ENCODE measurements around the gene ZIC1. TPM values are rescaled to one million over a fixed set of nuclear protein-coding genes. Genes with fewer than 3 reads are reported as not detected.
A peak's percentile ranks its signal among the peaks of the same experiment; 100 is the strongest.

ZIC1 gene
- not detected for total RNA-seq

DNA sequence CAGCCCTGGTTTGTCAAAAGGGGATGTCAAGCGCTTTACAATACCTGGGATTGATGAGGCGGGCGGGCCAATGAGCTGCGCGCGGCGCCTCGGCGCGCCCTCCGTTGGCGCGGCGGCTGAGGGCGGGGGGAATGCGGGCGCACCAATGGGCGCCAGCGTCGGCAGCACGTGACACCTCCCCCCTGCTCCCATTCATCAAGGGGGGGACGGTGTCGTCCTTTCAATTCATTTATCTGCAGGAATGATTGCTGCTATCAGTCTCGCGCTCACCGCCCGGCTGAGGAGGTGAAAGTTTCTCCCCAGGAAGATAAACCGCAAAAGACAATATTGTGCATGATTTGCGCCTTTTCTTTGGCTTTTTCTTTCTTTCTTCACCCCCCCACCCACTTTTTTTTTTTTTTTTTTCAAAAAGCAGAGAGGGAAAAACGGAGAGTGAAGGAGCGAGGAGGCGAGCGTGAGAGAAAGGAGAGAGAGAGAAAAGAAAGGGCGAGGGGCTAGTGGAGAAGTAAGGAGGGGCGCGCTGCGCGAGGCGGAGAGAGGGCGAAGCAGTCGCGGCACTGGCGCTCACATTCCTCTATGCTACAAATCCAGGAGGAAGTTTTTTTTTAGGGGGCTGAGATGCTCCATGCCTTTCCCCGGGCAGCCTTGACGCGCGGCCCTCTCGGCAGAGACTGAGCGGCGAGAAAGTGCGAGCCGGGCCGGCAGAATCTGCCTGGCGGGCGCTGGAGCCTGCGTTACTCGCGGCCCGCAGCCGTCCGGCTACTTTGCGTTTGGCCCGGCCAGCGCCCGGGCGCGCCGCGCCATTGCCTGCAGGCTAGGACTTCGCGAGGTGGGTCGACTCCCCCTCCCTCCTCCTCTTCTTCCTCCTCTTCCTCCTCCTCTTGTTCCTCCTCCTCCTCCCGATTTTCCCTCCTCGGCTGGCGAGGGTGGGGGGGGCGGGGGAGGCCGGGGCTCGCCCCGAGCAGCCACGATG lies at the start of gene ZIC1:
ZIC1 (plus strand) TSS at position 223 of the 973 bp plus-strand sequence; CDS start at position 971, 748 bp downstream.
- Histone ChIP-seq H3K4me3 (peak within 1 kb of the TSS in 2 of 4 donors; percentile 1 to 45), H3K27ac (no peak within 1 kb of the TSS), H3K36me3 (no peaks in the 10 kb centered on the region), H3K4me1 (peaks cover 0 to 83% (median 24%) of the 10 kb centered on the region in 4 donors), H3K27me3 (peaks cover 15 to 100% of the 10 kb centered on the region in 2 donors), H3K9me3 (peaks cover 0 to 15% (median 0%) of the 10 kb centered on the region in 4 donors)
- TF ChIP-seq, protein P1, sequence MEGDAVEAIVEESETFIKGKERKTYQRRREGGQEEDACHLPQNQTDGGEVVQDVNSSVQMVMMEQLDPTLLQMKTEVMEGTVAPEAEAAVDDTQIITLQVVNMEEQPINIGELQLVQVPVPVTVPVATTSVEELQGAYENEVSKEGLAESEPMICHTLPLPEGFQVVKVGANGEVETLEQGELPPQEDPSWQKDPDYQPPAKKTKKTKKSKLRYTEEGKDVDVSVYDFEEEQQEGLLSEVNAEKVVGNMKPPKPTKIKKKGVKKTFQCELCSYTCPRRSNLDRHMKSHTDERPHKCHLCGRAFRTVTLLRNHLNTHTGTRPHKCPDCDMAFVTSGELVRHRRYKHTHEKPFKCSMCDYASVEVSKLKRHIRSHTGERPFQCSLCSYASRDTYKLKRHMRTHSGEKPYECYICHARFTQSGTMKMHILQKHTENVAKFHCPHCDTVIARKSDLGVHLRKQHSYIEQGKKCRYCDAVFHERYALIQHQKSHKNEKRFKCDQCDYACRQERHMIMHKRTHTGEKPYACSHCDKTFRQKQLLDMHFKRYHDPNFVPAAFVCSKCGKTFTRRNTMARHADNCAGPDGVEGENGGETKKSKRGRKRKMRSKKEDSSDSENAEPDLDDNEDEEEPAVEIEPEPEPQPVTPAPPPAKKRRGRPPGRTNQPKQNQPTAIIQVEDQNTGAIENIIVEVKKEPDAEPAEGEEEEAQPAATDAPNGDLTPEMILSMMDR (IDR thresholded peaks at IDR 0.05): no peak
- TF ChIP-seq POLR2A (IDR thresholded peaks at IDR 0.05) (no peak), EP300 (IDR thresholded peaks at IDR 0.05) (no peak)
- no peak for DNase-seq (ENCODE audit: low spot score in 2 of 2)
- 8 to 9% methylated on average over 78 of the region's 80 CpGs for WGBS, 2 donors

DNA sequence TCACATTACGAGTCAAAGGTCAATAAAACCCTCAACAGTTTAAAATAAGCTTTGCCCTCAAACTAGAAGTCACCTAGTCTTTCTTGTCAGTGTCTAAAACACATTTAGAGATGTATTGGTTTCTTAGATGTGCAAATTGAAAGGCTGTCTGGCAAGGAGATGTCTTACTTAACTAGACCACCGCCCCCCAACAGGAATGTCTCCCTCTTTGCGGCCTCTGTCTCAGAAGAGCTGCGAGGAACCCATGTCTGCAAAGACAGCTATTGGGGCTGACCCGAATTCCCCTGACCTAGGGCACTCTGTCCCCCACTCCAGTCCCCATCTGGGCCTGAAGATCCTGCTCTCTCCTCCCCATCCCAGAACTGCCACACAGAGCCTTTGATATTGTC lies 49.1 kb upstream of the ZIC1 start:
- H3K9me3 ChIP-seq: peaks cover 0 to 14% (median 0%) of the 10 kb centered on the region in 4 donors
- H3K36me3 ChIP-seq: no peaks in the 10 kb centered on the region
- WGBS, 2 donors: 55 to 65% methylated on average over 5 of the region's 5 CpGs
- H3K27me3 ChIP-seq: peaks cover 0 to 100% of the 10 kb centered on the region in 2 donors
- TF ChIP-seq, protein P1 (IDR thresholded peaks at IDR 0.05): no peak
- TF ChIP-seq POLR2A (IDR thresholded peaks at IDR 0.05) (no peak), EP300 (IDR thresholded peaks at IDR 0.05) (no peak)
- H3K27ac ChIP-seq: no peak overlapping the region
- no peak overlapping the region for H3K4me3 ChIP-seq
- H3K4me1 ChIP-seq: peaks cover 0 to 5% (median 0%) of the 10 kb centered on the region in 4 donors
- DNase-seq (ENCODE audit: low spot score in 2 of 2): no peak

DNA sequence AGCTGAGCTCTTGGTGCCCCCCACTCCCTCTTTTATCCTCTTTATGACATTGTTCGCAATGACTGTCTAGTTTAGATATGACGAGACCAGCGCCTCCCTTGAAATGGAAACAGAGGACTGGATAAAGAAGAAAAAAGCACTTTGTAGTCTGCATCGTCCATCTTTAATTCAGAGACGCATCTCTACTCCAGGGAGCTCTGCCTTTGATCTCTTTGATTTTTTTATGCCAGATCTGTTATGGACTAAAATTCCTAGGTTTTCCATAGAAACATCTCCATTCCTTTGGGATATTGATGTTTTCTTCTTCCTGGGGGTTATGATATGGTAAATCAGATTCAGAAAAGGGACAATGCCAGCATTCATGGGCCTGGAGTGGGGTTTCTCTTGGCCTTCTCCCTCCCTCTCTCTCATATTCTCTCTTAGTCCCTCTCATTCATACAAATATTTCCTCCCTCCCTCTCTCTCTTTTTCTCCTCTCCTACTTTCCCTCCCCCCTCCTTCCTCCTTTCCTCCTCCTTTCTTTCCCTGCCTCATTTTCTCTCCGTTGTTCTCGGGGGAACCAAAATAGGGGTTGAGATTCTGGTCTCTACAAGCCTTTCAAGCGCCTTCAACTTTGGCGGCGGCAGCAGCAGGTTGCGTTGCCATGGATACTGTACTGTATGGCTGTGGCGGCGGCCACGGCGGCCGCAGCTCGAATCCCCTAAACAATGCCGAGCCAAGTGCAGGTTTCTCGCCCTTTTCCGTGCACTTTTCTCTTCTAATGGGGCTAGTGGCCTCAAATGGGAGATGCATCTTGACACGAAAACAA lies 48.3 kb upstream of the ZIC1 start:
- Histone ChIP-seq H3K27ac (no peak overlapping the region), H3K27me3 (peaks cover 0 to 100% of the 10 kb centered on the region in 2 donors), H3K9me3 (peaks cover 0 to 14% (median 0%) of the 10 kb centered on the region in 4 donors), H3K36me3 (no peaks in the 10 kb centered on the region), H3K4me1 (peaks cover 0 to 5% (median 0%) of the 10 kb centered on the region in 4 donors), H3K4me3 (no peak overlapping the region)
- TF ChIP-seq, protein P1 (IDR thresholded peaks at IDR 0.05): no peak
- TF ChIP-seq POLR2A (IDR thresholded peaks at IDR 0.05) (no peak), EP300 (IDR thresholded peaks at IDR 0.05) (no peak)
- no peak for DNase-seq (ENCODE audit: low spot score in 2 of 2)
- WGBS, 2 donors: 12 to 13% methylated on average over 21 of the region's 21 CpGs

DNA sequence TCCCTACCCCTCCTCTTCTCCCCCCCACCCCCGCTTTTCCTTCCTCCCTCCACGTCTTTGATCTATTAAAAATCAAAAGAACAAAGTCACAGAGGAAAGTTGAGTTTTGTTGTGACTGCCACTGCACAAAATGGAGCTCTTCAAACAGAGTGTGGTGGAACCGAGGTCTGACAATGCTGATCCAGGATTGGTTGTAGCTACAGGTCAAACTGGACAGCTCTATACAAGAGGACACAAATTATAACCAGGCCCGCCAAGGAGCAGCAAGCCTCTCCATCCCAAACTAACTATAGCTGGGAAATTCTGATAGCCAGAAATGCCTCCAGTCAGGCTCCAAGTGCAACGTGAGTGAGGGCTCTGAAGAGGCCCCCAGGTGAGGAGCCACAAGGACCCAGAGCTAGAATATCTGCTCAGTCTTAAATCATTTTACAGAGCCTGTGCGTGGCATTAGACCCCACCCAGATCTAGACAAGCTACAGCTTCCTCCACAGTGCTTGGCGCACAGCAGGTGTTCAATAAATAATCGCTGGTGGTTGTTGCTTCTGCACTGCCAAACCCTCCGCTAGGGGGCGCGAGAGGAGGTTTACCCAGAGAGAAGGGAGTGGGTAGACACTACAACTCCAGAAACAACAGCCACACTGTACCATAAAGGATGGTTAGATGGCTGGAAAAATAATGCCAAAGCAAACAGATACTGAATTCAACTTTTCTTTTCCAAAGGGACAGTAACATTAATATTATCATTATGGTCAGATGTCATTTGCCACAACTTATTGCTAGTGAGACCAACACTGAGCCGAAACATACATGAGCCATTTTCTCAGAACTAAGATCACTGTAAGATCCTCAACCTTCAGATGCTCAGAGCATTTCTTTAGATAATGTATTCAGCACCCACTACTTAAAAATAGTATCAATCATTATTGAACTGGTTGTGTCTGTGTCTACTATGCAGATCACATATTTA lies 47.4 kb upstream of the ZIC1 start:
- no peak overlapping the region for H3K27ac ChIP-seq
- peaks cover 0 to 99% of the 10 kb centered on the region in 2 donors for H3K27me3 ChIP-seq
- no peaks in the 10 kb centered on the region for H3K36me3 ChIP-seq
- peak in 1 of 2 donors; percentile 25 for DNase-seq (ENCODE audit: low spot score in 2 of 2)
- peaks cover 0 to 9% (median 0%) of the 10 kb centered on the region in 4 donors for H3K9me3 ChIP-seq
- TF ChIP-seq POLR2A (IDR thresholded peaks at IDR 0.05) (no peak), EP300 (IDR thresholded peaks at IDR 0.05) (no peak)
- TF ChIP-seq, protein P1 (IDR thresholded peaks at IDR 0.05): peak; percentile 11 to 38 (median 27)
- 12 to 15% methylated on average over 12 of the region's 12 CpGs for WGBS, 2 donors
- peaks cover 0 to 5% (median 0%) of the 10 kb centered on the region in 4 donors for H3K4me1 ChIP-seq
- no peak overlapping the region for H3K4me3 ChIP-seq

Measured in tibial nerve (tissue), 4 donors.